NCI-H526 treated with DMSO at 0.1 percent for 48 hours (cell line): ENCODE data around the gene ZNF460.

Experiments
- DNase-seq: peaks from one replicate; lab custom pipeline; 2025; lab: John Stamatoyannopoulos, UW

ZNF460 gene

DNA sequence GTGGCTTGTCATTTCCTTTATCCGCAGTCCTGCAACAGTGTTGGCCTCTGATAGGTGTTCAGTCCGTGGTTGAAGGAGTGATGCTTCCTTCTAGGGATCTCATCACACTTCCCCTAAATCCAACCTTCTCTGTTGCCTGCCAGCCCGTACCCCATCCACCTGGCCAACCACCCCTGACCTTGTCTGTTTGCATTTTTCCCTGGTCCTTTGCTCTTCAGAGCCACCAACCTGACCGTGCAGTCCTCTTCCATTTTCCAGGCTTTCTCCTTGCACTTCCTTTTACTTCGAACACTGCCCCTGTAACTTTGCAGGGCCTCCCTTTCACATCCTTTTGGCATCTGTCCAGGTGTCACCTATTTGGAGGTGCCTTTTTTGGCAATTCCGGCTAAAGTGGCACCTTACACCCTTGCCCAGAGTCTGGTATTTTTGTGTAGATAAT lies 696 bp downstream of the ZNF460 start:
- DNase-seq = no peak

- DNase-seq = no peak
Measured at GRCh38 chr19:57282011-57282643, 1.8 kb downstream of the ZNF460 start.

GRCh38 chr19:57288373-57288772 lies 8.1 kb downstream of the ZNF460 start:
- DNase-seq = no peak

- DNase-seq = no peak
Measured at GRCh38 chr19:57290970-57291369, 10.7 kb downstream of the ZNF460 start.

- DNase-seq = no peak
Measured at GRCh38 chr19:57292547-57292946, 12.3 kb downstream of the ZNF460 start.

- no peak for DNase-seq
Measured at GRCh38 chr19:57293719-57294118, 13.4 kb downstream of the ZNF460 start.

DNA sequence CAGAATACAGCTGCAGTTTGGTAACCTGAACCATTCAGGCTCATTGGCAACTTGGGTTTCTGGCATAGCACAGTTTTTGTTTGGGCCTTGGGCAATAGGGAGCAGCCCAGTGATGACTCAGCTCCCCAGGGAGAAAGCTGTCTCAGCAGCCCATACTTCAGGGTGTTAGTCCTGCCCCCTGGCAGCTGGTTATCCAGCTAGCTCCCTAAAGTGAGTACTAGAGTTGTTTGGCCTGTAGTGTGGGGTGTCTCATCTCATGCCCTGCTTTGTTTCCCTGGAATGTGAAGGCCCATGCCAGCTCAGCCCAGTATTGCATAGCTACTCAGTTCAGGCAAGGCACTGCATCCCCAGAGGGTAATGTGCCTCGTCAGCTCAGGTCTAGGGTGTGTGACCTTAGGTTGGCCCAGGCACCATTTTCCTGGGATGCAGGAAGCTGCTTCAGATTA lies 21.8 kb downstream of the ZNF460 start:
- DNase-seq = no peak

DNA sequence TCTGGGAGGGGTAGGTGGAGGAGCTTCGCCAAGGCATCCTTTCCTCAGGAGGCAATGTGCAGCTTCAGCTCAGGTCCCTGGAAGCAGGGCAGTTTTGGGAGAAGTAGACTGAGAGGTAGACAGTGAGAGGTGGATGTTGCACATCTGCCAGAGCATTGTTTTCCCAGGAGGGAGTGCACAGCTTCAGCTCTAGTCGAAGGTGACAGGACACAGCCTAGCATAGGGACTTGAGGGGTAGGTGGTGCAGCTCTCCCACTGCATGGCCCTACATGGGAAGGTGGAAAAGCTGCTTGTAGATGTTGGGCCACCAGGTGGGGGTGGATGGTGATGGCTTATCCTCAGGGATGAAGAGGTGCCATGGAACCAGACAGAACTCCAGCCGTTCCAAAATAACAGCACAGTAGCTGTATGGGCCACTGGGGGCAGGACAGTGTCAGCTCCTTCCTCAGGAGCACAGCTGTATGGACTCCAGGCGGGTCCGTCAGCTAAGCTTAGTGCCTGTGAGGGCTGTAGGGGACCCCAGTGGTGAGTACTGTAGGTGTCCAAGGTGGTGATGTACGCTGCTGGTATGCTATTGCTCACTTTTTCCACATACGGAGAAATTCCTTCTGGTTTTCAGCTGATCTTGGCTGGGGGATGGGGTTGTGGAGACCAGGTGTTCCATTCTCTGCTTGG lies 22.6 kb downstream of the ZNF460 start:
- DNase-seq = no peak

DNA sequence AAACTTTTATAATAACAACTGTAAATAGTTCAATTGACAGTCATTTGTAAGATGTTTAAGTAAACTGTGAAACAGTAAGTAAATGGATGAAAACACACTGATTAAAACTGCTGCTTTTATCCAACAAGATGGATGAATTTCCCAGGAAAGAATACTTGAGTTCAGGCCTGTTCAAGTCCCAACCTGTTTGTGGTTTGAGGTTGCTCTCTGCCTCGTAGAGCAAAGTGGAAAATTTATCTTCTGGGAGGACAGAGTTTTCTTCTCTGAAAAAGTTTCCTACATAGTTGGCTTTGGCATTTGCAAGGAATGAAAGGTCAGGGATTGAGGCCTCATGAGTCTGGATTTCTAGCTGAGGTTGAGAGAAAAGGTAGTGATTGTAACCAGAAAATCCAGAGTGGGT lies 24.8 kb downstream of the ZNF460 start:
- no peak for DNase-seq

- DNase-seq = no peak
Measured at GRCh38 chr19:57308514-57308913, 28.2 kb downstream of the ZNF460 start.

GRCh38 chr19:57310792-57311191 lies 30.5 kb downstream of the ZNF460 start:
- no peak for DNase-seq

DNA sequence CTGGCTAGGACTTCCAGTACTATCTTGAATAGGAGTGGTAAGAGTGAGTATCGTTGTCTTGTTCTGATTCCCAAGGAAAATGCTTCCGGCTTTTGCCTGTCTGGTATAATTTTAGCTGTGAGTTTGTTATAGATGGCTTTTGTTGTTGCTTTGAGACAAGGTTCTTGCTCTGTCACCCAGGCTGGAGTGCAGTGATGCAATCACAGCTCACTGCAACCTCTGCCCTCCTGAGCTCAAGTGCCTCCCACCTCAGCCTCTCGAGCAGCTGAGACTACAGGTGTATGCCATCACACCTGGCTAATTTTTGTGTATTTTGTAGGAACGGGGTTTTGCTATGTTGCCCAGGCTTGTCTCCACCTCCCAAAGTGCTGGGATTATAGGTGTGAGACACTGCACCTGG lies 33.9 kb downstream of the ZNF460 start:
- DNase-seq = no peak

- DNase-seq = no peak
Measured at GRCh38 chr19:57317503-57317902, 37.2 kb downstream of the ZNF460 start.

GRCh38 chr19:57319869-57320179 lies 39.5 kb downstream of the ZNF460 start:
- DNase-seq = no peak

DNA sequence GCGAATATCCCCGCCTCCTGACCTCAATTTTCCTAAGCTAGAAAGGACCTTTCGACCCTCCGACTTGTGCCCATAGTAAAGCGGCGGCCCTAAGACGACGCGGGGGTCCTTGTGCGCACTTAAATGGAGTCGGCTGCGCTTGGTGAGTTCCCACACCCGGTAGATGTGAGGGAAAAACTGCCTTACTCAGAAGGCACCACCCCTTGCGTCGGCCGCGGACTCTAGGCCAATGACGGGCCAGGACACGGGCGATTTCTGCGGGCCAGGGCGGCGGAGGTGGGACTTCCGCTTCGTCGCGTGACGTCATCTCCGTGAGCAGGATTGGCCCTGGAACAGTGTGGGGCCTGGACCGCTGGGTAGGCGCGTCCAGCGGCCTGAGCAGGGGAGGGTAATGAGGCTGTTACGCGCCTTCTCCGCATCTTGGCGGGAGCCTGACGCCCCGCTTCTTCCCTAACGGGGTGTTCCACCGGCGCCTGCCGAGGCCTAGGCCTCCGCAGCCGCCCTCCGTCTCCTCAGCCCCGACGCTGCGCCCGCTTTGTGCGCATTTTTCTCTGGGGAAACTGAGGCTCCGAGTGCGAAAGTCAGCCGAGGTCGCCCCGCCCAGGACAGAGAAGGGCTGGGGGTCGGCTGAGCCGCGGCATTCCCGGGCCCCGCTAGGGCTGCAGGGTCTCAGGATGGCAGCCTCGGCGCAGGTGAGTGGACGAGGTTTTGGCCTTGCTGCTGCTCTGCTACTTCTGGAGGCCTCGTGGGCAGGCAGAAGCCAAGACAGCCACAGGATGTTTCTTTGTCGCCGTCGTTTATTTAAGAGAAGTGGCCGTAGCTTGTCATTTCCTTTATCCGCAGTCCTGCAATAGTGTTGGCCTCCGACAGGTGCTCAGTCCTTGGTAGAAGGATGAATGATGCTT lies 40.1 kb downstream of the ZNF460 start, which contains the start of gene ZNF543:
TSS of gene ZNF543 (plus strand) at position 293 of the 905 bp plus-strand sequence. CDS start at position 675, 382 bp downstream.
- DNase-seq = peak; percentile 90

DNA sequence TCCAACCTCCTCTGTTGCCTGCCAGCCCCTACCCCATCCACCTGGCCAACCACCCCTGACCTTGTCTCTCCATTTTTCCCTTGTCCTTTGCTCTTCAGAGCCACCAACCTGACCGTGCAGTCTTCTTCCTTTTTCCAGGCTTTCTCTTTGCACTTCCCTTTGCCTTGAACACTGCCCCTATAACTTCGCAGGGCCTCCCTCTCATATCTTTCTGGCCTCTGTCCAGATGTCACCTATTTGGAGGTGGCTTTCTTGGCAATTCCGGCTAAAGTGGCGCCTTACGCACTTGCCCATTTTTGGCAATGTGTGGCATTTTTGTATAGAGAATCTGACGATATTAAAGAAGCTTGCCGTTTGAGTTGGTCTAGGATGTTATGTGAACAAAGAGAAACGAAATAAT lies 40.8 kb downstream of the ZNF460 start:
- DNase-seq = no peak

GRCh38 chr19:57321751-57322150 lies 41.5 kb downstream of the ZNF460 start:
- no peak for DNase-seq

DNA sequence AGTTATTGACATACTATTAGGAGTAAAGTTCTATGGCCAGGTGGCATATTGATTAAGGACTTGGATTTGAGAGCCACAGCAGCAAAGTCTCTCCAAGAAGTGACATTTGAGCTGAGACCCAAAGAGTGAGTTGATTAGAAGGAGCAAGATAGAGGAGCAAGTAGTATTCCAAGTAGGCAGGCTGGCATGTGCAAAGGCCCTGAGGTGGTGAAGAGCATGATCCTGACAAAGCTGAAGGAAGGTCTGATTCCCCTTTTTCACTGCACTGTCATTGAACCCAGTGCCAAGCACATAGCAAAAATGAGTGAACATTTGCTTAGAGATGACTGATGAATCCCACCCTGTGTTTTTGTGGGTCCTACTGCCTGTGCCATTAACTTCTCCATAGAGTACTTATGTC lies 44.7 kb downstream of the ZNF460 start:
- DNase-seq = no peak

GRCh38 chr19:57327993-57328392 lies 47.7 kb downstream of the ZNF460 start:
- DNase-seq = no peak

DNA sequence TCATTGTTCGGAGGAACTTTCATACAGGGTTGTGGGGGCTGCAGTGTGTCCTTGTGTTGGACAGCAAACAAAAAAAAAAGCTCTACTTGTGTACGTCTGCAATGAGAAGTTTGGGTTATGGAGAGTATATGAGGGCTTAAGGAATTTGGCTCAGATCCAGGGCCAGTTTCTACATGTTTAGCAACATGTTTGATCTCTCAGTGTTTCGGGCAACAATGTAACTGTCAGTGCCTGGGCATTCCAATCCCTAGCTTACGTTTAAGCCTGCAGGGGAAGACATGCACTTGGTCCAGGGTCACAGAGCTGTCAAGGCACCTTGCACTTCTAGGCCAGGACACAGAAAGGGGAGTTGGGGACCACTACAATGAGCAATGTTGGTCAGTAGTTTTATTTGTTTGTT lies 53.9 kb downstream of the ZNF460 start:
- no peak for DNase-seq

- no peak for DNase-seq
Measured at GRCh38 chr19:57338877-57339276, 58.6 kb downstream of the ZNF460 start.

DNA sequence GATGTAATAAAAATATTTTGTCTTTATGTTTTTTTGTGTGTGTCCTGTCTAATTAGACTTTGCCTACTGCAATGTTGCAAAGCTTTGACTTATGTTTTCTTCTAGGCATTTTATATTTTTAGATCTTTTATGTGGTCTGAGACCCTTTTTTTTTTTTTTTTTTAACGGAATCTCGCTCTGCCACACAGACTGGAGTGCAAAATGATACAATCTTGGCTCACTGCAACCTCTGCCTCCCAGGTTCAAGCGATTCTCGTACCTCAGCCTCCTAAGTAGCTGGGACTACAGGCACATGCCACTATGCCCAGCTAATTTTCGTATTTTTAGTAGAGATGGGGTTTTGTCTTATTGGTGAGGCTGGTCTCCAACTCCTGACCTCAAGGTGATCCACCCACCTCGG lies 62.3 kb downstream of the ZNF460 start:
- DNase-seq = no peak
